B cell (primary cell): Measurements from ENCODE around the gene CELA1. TPM values are rescaled to one million over a fixed set of nuclear protein-coding genes. Genes with fewer than 3 reads are reported as not detected.

Experiments
- ATAC-seq: fragments of 200-7000 bp; cut with Tn5 transposase; one replicate; pipeline ENCODE4 v1.10.0; 2021; ENCODE audit warnings: low read depth, mild to moderate bottlenecking, moderate number of reproducible peaks, moderate library complexity
- CTCF ChIA-PET: fragments of 350-600 bp; sonication (Branson Sonifier 250); formaldehyde crosslinking; loops from one replicate; lab custom pipeline; 2021; ENCODE audit warnings: antibody characterized with exemption, inconsistent platforms; lab: Charles Lee
- POLR2A ChIA-PET: fragments of 350-600 bp; sonication (Branson Sonifier 250); formaldehyde crosslinking; loops from one replicate; lab custom pipeline; 2021; ENCODE audit warnings: antibody characterized with exemption; lab: Charles Lee
- DNase-seq: peaks from one replicate; pipeline ENCODE4 v3.0.0; 2013
- H2AFZ ChIP-seq: 2 replicates; pipeline ENCODE4 v1.6.1; 2012; ENCODE audit warnings: mild to moderate bottlenecking, low read depth, low read length; ENCODE audit not compliant: insufficient read depth, poor library complexity, severe bottlenecking
- H3K27ac ChIP-seq, 2 donors: 1 replicate in 1 of 2; 2 replicates in 1 of 2; pipeline ENCODE4 v1.5.1; 2012 to 2013; ENCODE audit warnings: low read length in 2 of 2, mild to moderate bottlenecking in 2 of 2, moderate library complexity in 1 of 2
- H3K27me3 ChIP-seq, 4 experiments: fragments of 200-600 bp in 1 of 4; sonication (generic) in 1 of 4; replicated peaks in 1 of 4; 1 replicate in 2 of 4; 2 replicates in 2 of 4; pipeline versions ENCODE4 v1.6.1 to v1.7.0; 2013 to 2016; ENCODE audit warnings: low read length in 3 of 4, mild to moderate bottlenecking in 2 of 4, mixed read lengths in 1 of 4, moderate library complexity in 1 of 4; ENCODE audit not compliant: insufficient read depth in 4 of 4, control insufficient read depth in 3 of 4; ENCODE audit errors: control extremely low read depth in 1 of 4
- H3K36me3 ChIP-seq, 2 experiments: replicated peaks in 1 of 2; 1 replicate in 1 of 2; 2 replicates in 1 of 2; pipeline versions ENCODE4 v1.6.1 to v1.7.1; 2013; ENCODE audit warnings: low read length in 1 of 2; ENCODE audit not compliant: insufficient read depth in 2 of 2, control insufficient read depth in 1 of 2; ENCODE audit errors: control extremely low read depth in 1 of 2, extremely low read depth in 1 of 2
- H3K4me1 ChIP-seq, 2 donors: fragments of 200-600 bp in 1 of 2; sonication (generic) in 1 of 2; 1 replicate in 1 of 2; 2 replicates in 1 of 2; pipeline versions ENCODE4 v1.5.1 to v1.6.1; 2013 to 2017; ENCODE audit warnings: low read length in 2 of 2; ENCODE audit not compliant: control insufficient read depth in 2 of 2, insufficient read depth in 2 of 2
- H3K4me2 ChIP-seq: replicated peaks from 2 replicates; pipeline ENCODE3; 2012; ENCODE audit warnings: mild to moderate bottlenecking, low read depth, low read length; ENCODE audit not compliant: poor library complexity, severe bottlenecking
- H3K4me3 ChIP-seq, 5 experiments: fragments of 200-600 bp in 1 of 5; sonication (generic) in 1 of 5; 1 replicate in 3 of 5; 2 replicates in 2 of 5; pipeline versions ENCODE4 v1.5.1 to v1.7.0; 2011 to 2016; ENCODE audit warnings: low read length in 4 of 5, mild to moderate bottlenecking in 4 of 5, low read depth in 2 of 5, control low read depth in 1 of 5, moderate library complexity in 1 of 5; ENCODE audit not compliant: insufficient read depth in 1 of 5; ENCODE audit errors: control extremely low read depth in 1 of 5, extremely low read depth in 1 of 5
- H3K79me2 ChIP-seq: fragments of 200-600 bp; sonication (generic); one replicate; pipeline ENCODE4 v1.6.0; 2016; ENCODE audit warnings: low read length; ENCODE audit not compliant: control insufficient read depth, insufficient read depth
- H3K9ac ChIP-seq: fragments of 200-600 bp; sonication (generic); 2 replicates; pipeline ENCODE4 v1.6.1; 2017; ENCODE audit warnings: mild to moderate bottlenecking, low read length, moderate library complexity
- H3K9me3 ChIP-seq, 3 donors: one replicate each; pipeline versions ENCODE4 v1.6.1 to v1.7.1; 2013; ENCODE audit warnings: low read length in 2 of 3; ENCODE audit not compliant: control insufficient read depth in 2 of 3, insufficient read depth in 1 of 3; ENCODE audit errors: control extremely low read depth in 1 of 3
- H4K20me1 ChIP-seq: 2 replicates; pipeline ENCODE4 v1.6.0; 2012; ENCODE audit warnings: mild to moderate bottlenecking, low read length; ENCODE audit not compliant: insufficient read depth, control insufficient read depth, poor library complexity, severe bottlenecking
- H3K27ac Mint-ChIP-seq: one replicate; pipeline ENCODE4 v1.8.0; 2021; ENCODE audit warnings: mixed read lengths
- H3K27me3 Mint-ChIP-seq: one replicate; pipeline ENCODE4 v1.8.0; 2021; ENCODE audit warnings: mixed read lengths
- H3K4me1 Mint-ChIP-seq: one replicate; pipeline ENCODE4 v1.8.0; 2021; ENCODE audit warnings: mixed read lengths
- H3K4me3 Mint-ChIP-seq: one replicate; pipeline ENCODE4 v1.8.0; 2021; ENCODE audit warnings: mixed read lengths
- H3K9me3 Mint-ChIP-seq: one replicate; pipeline ENCODE4 v1.8.0; 2022; ENCODE audit warnings: mixed read lengths; ENCODE audit not compliant: insufficient read depth
- EZH2 ChIP-seq: IDR thresholded peaks from 2 replicates; pipeline ENCODE4 v1.6.1; 2012; ENCODE audit warnings: borderline replicate concordance, low read depth, mild to moderate bottlenecking, moderate library complexity, low read length; ENCODE audit not compliant: insufficient read depth, poor library complexity, severe bottlenecking
- whole genome bisulfite sequencing: methylation state at CpG from one replicate; pipeline ENCODE4 v1.1.5; 2013; ENCODE audit warnings: missing lambda C conversion rate; ENCODE audit not compliant: insufficient coverage; 5-methylcytosine and 5-hydroxymethylcytosine counted together
- intact Hi-C: fragments of 100-400 bp; cut with micrococcal nuclease; formaldehyde crosslinking; loops from one replicate; pipeline ENCODE4 v1.10.0; 2022
- polyA plus RNA-seq: library from polyadenylated mRNA; depleted of rRNA; stranded (reverse); fragments of >200 nt; gene quantifications from 2 replicates; pipeline ENCODE4 v1.2.3, GENCODE V29; 2012
- total RNA-seq, 2 donors: library from RNA; stranded (reverse); fragments of 120-200 nt in 1 of 2; gene quantifications; 1 replicate in 1 of 2; 2 replicates in 1 of 2; pipeline versions ENCODE4 v1.2.3 to v1.2.4, GENCODE V29; 2013 to 2022
- TF ChIP-seq, protein P1 (sequence below): fragments of 200-600 bp; IDR thresholded peaks from one replicate; pipeline ENCODE4 v1.8.0; 2022; ENCODE audit warnings: antibody characterized with exemption, mild to moderate bottlenecking

CELA1 gene
- total and polyA plus RNA-seq, 2 donors (not counting 1 experiment from before 2014, with no cell fraction given), result not detected

GRCh38 chr12:51395283-51396230 lies 49.1 kb upstream of the CELA1 start:
- Histone ChIP-seq H4K20me1 (no peaks in the 10 kb centered on the region), H3K79me2 (peaks cover 18% of the 10 kb centered on the region), H3K9ac (peak overlapping the region; percentile 29), H3K9me3 (no peaks in the 10 kb centered on the region), H2AFZ (peak overlapping the region; percentile 35), H3K27me3 (no peaks in the 10 kb centered on the region), H3K36me3 (no peaks in the 10 kb centered on the region), H3K4me1 (peaks cover 58 to 68% of the 10 kb centered on the region in 2 donors), H3K4me2 (peak overlapping the region; percentile 91), H3K27ac (peak overlapping the region; percentile 54 to 70), H3K4me3 (peak overlapping the region in 2 of 5 experiments; percentile 28 to 29)
- no peaks in the 10 kb centered on the region for H3K27me3 Mint-ChIP-seq
- no peak for TF ChIP-seq EZH2
- TF ChIP-seq, protein P1, sequence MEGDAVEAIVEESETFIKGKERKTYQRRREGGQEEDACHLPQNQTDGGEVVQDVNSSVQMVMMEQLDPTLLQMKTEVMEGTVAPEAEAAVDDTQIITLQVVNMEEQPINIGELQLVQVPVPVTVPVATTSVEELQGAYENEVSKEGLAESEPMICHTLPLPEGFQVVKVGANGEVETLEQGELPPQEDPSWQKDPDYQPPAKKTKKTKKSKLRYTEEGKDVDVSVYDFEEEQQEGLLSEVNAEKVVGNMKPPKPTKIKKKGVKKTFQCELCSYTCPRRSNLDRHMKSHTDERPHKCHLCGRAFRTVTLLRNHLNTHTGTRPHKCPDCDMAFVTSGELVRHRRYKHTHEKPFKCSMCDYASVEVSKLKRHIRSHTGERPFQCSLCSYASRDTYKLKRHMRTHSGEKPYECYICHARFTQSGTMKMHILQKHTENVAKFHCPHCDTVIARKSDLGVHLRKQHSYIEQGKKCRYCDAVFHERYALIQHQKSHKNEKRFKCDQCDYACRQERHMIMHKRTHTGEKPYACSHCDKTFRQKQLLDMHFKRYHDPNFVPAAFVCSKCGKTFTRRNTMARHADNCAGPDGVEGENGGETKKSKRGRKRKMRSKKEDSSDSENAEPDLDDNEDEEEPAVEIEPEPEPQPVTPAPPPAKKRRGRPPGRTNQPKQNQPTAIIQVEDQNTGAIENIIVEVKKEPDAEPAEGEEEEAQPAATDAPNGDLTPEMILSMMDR, result no peak
- intact Hi-C loops, result loop anchor here (10.0 kb wide), 1 partner anchor 139 kb away; no protein-coding TSS in a partner anchor
- H3K9me3 Mint-ChIP-seq, result no peaks in the 10 kb centered on the region
- no CpG with 5 or more reads among the region's 8 CpGs for WGBS
- CTCF ChIA-PET, result interaction anchor here (1.0 to 1.1 kb wide), 2 partner anchors 26 to 31 kb away, joined by 3 to 5 read pairs; no protein-coding TSS in a partner anchor
- peaks cover 63% of the 10 kb centered on the region for H3K4me1 Mint-ChIP-seq
- DNase-seq (peak; percentile 68), ATAC-seq (peak; percentile 6)
- H3K4me3 Mint-ChIP-seq, result peak overlapping the region; percentile 62
- POLR2A ChIA-PET, result interaction anchor here (0.5 to 0.7 kb wide), 3 partner anchors 11 to 27 kb away, joined by 3 to 4 read pairs (median 4); no protein-coding TSS in a partner anchor
- peak overlapping the region; percentile 46 for H3K27ac Mint-ChIP-seq
